Prostate gland (tissue), 2 donors: ENCODE data around the gene SEMA4C. TPM values are rescaled to one million over a fixed set of nuclear protein-coding genes. Genes with fewer than 3 reads are reported as not detected.

Experiments
- DNase-seq: peaks from one replicate; pipeline ENCODE4 v3.0.0-alpha.2; 2019; ENCODE audit warnings: low spot score
- H3K27ac ChIP-seq, 2 donors: fragments of 200-600 bp; sonication (generic); 2 replicates each; pipeline ENCODE4 v1.5.1; 2017 to 2019
- H3K27me3 ChIP-seq: fragments of 200-600 bp; sonication (generic); replicated peaks from 2 replicates; pipeline ENCODE4 v1.5.1; 2019; ENCODE audit not compliant: insufficient read depth
- H3K36me3 ChIP-seq, 2 donors: fragments of 200-600 bp; sonication (generic); 1 replicate in 1 of 2; 2 replicates in 1 of 2; pipeline versions ENCODE4 v1.5.1 to v1.8.1; 2017 to 2019
- H3K4me1 ChIP-seq: fragments of 200-600 bp; sonication (generic); replicated peaks from 2 replicates; pipeline ENCODE4 v1.5.1; 2019
- H3K4me3 ChIP-seq, 2 donors: fragments of 200-600 bp; sonication (generic); 2 replicates each; pipeline ENCODE4 v1.5.1; 2017 to 2019
- H3K9me3 ChIP-seq: fragments of 200-600 bp; sonication (generic); 2 replicates; pipeline ENCODE4 v1.5.1; 2017
- CTCF ChIP-seq, 4 experiments: fragments of 200-600 bp in 2 of 4; fragments of 450-650 bp in 2 of 4; sonication (generic) in 2 of 4; IDR thresholded peaks; 1 replicate in 3 of 4; 2 replicates in 1 of 4; pipeline ENCODE4 v1.5.1; 2016 to 2019; ENCODE audit warnings: antibody characterized with exemption in 4 of 4, mild to moderate bottlenecking in 2 of 4, moderate library complexity in 2 of 4
- POLR2A ChIP-seq: fragments of 450-650 bp; IDR thresholded peaks from one replicate; pipeline ENCODE4 v1.6.1; 2016; ENCODE audit warnings: antibody characterized with exemption, mild to moderate bottlenecking
- POLR2AphosphoS5 ChIP-seq: sonication (generic); formaldehyde crosslinking; IDR thresholded peaks from one replicate; pipeline ENCODE4 v1.6.1; 2017; ENCODE audit warnings: antibody characterized with exemption
- WGBS: methylation state at CpG from one replicate; pipeline ENCODE4 v1.1.5; 2018; 5-methylcytosine and 5-hydroxymethylcytosine counted together
- intact Hi-C: fragments of 100-400 bp; cut with DNase I; formaldehyde crosslinking; loops from one replicate; pipeline ENCODE4 v1.14.2; 2022
- total RNA-seq, 2 donors: library from RNA; depleted of rRNA; stranded (reverse); fragments of >200 nt; gene quantifications; one replicate each; pipeline ENCODE4 v1.1.0, GENCODE V29; 2016

Gene SEMA4C
- total RNA-seq, 2 donors from 2014 or later = 35.8 to 45.9 TPM

- H3K36me3 ChIP-seq = peaks cover 7 to 8% of the 10 kb centered on the region in 2 donors
- TF ChIP-seq POLR2A (no peak), CTCF (IDR thresholded peaks at IDR 0.05) (no peak), POLR2AphosphoS5 (no peak)
- no peaks in the 10 kb centered on the region for H3K9me3 ChIP-seq
- no peak for DNase-seq
- H3K27me3 ChIP-seq = no peaks in the 10 kb centered on the region
- WGBS = 71% methylated on average over 5 of the region's 5 CpGs
- intact Hi-C loops = no loop called here
- peaks cover 4% of the 10 kb centered on the region for H3K4me1 ChIP-seq
- H3K27ac ChIP-seq = no peak overlapping the region
- no peak overlapping the region for H3K4me3 ChIP-seq
Measured at GRCh38 chr2:96830044-96830562, 39.8 kb downstream of the SEMA4C start.

- DNase-seq = no peak
- WGBS = 95% methylated on average over 13 of the region's 13 CpGs
- intact Hi-C loops = no loop called here
- Histone ChIP-seq H3K27me3 (no peaks in the 10 kb centered on the region), H3K9me3 (no peaks in the 10 kb centered on the region), H3K27ac (no peak overlapping the region), H3K4me3 (no peak overlapping the region), H3K36me3 (peaks cover 7 to 8% of the 10 kb centered on the region in 2 donors), H3K4me1 (peaks cover 5% of the 10 kb centered on the region)
- TF ChIP-seq POLR2AphosphoS5 (no peak), CTCF (IDR thresholded peaks at IDR 0.05) (no peak), POLR2A (no peak)
Measured at GRCh38 chr2:96828874-96829273, 41.0 kb downstream of the SEMA4C start.

- no peak overlapping the region for H3K4me3 ChIP-seq
- WGBS = 92% methylated on average over 14 of the region's 14 CpGs
- H3K27ac ChIP-seq = no peak overlapping the region
- no peak for TF ChIP-seq CTCF (IDR thresholded peaks at IDR 0.05)
- TF ChIP-seq POLR2AphosphoS5 = no peak
- no peak for TF ChIP-seq POLR2A
- intact Hi-C loops = no loop called here
- DNase-seq = no peak
- no peaks in the 10 kb centered on the region for H3K27me3 ChIP-seq
- peaks cover 7 to 8% of the 10 kb centered on the region in 2 donors for H3K36me3 ChIP-seq
- H3K9me3 ChIP-seq = no peaks in the 10 kb centered on the region
- H3K4me1 ChIP-seq = peaks cover 9% of the 10 kb centered on the region
Measured at GRCh38 chr2:96828436-96828835, 41.4 kb downstream of the SEMA4C start.

GRCh38 chr2:96826546-96827278 lies 43.2 kb downstream of the SEMA4C start:
- no peak for DNase-seq
- H3K4me1 ChIP-seq = peaks cover 6% of the 10 kb centered on the region
- H3K27ac ChIP-seq = no peak overlapping the region
- 89% methylated on average over 22 of the region's 22 CpGs for WGBS
- peaks cover 7 to 8% of the 10 kb centered on the region in 2 donors for H3K36me3 ChIP-seq
- intact Hi-C loops = no loop called here
- H3K9me3 ChIP-seq = no peaks in the 10 kb centered on the region
- no peak overlapping the region for H3K4me3 ChIP-seq
- no peaks in the 10 kb centered on the region for H3K27me3 ChIP-seq
- no peak for TF ChIP-seq CTCF (IDR thresholded peaks at IDR 0.05)
- TF ChIP-seq POLR2A = no peak
- TF ChIP-seq POLR2AphosphoS5 = no peak

- intact Hi-C loops = no loop called here
- no peak overlapping the region for H3K4me3 ChIP-seq
- H3K27ac ChIP-seq = no peak overlapping the region
Measured at GRCh38 chr2:96825057-96825456, 44.8 kb downstream of the SEMA4C start.

More at GRCh38 chr2:96825057-96825456, 44.8 kb downstream of the SEMA4C start:
- no peaks in the 10 kb centered on the region for H3K9me3 ChIP-seq
- 96% methylated on average over 13 of the region's 14 CpGs for WGBS
- TF ChIP-seq POLR2AphosphoS5 (no peak), CTCF (IDR thresholded peaks at IDR 0.05) (no peak), POLR2A (no peak)
- DNase-seq = no peak
- peaks cover 7 to 8% of the 10 kb centered on the region in 2 donors for H3K36me3 ChIP-seq
- no peaks in the 10 kb centered on the region for H3K27me3 ChIP-seq
- H3K4me1 ChIP-seq = peaks cover 6% of the 10 kb centered on the region
